ENCODE measurements around the gene CACNA1C. TPM values are rescaled to one million over a fixed set of nuclear protein-coding genes. Genes with fewer than 3 reads are reported as not detected.
A peak's percentile ranks its signal among the peaks of the same experiment; 100 is the strongest.

Gene CACNA1C
- total and polyA plus RNA-seq, 2 donors from 2014 or later: 1.6 to 17.4 TPM

- intact Hi-C loops (cut with DNase I): no loop called here
- Histone ChIP-seq H3K27ac (ENCODE audit: low read depth in 2 of 2, low read length in 2 of 2) (no peak overlapping the region), H3K9me3 (ENCODE audit: control insufficient read depth in 2 of 3, insufficient read depth in 1 of 3, low read length in 3 of 3) (no peaks in the 10 kb centered on the region), H3K36me3 (ENCODE audit: control insufficient read depth in 2 of 3, insufficient read depth in 3 of 3, low read length in 3 of 3) (no peaks in the 10 kb centered on the region), H3K9ac (ENCODE audit: low read length in 3 of 3) (no peak overlapping the region), H3K4me3 (ENCODE audit: low read length in 3 of 3) (no peak overlapping the region), H3K4me1 (ENCODE audit: control insufficient read depth in 2 of 3, insufficient read depth in 2 of 3, low read depth in 1 of 3, low read length in 3 of 3) (no peaks in the 10 kb centered on the region), H3K27me3 (ENCODE audit: control insufficient read depth, insufficient read depth, low read length) (no peaks in the 10 kb centered on the region)
- DNase-seq: peak in 1 of 5 donors; percentile 7
- no peak for FAIRE-seq
- TF ChIP-seq CTCF (IDR thresholded peaks at IDR 0.05; ENCODE audit: borderline replicate concordance, extremely low read depth, insufficient read depth): no peak
These were observed 592.1 kb downstream of the CACNA1C start for GRCh38 chr12:2644683-2645405.

DNA sequence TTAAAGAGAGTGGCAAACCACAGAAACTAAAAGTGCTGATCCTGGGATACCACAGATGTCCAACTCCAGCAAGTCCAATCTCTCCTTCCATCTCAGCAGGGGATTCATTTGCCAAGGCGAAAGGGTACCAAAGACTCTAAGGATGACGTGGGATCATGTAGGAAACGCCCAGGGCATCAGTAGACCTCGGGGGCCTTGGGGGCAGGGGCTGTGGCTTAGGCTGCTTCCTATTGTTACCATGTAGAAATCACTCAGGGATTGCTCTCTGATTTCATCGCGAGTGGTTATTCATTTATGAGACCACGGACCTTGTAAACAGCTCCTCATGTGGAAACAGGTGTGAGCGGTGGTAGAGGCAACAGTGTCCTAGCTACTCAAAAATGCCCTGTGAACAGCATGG lies 592.7 kb downstream of the CACNA1C start:
- FAIRE-seq (no peak), DNase-seq (peak in 2 of 5 donors; percentile 9 to 14)
- Histone ChIP-seq H3K4me1 (ENCODE audit: control insufficient read depth in 2 of 3, insufficient read depth in 2 of 3, low read depth in 1 of 3, low read length in 3 of 3) (no peaks in the 10 kb centered on the region), H3K36me3 (ENCODE audit: control insufficient read depth in 2 of 3, insufficient read depth in 3 of 3, low read length in 3 of 3) (no peaks in the 10 kb centered on the region), H3K27me3 (ENCODE audit: control insufficient read depth, insufficient read depth, low read length) (no peaks in the 10 kb centered on the region), H3K9me3 (ENCODE audit: control insufficient read depth in 2 of 3, insufficient read depth in 1 of 3, low read length in 3 of 3) (no peaks in the 10 kb centered on the region), H3K4me3 (ENCODE audit: low read length in 3 of 3) (no peak overlapping the region), H3K9ac (ENCODE audit: low read length in 3 of 3) (no peak overlapping the region), H3K27ac (ENCODE audit: low read depth in 2 of 2, low read length in 2 of 2) (no peak overlapping the region)
- intact Hi-C loops (cut with DNase I): no loop called here
- no peak for TF ChIP-seq CTCF (IDR thresholded peaks at IDR 0.05; ENCODE audit: borderline replicate concordance, extremely low read depth, insufficient read depth)

GRCh38 chr12:2646341-2646740 lies 593.6 kb downstream of the CACNA1C start:
- Histone ChIP-seq H3K4me1 (ENCODE audit: control insufficient read depth in 2 of 3, insufficient read depth in 2 of 3, low read depth in 1 of 3, low read length in 3 of 3) (no peaks in the 10 kb centered on the region), H3K27me3 (ENCODE audit: control insufficient read depth, insufficient read depth, low read length) (no peaks in the 10 kb centered on the region), H3K27ac (ENCODE audit: low read depth in 2 of 2, low read length in 2 of 2) (no peak overlapping the region), H3K9me3 (ENCODE audit: control insufficient read depth in 2 of 3, insufficient read depth in 1 of 3, low read length in 3 of 3) (no peaks in the 10 kb centered on the region), H3K36me3 (ENCODE audit: control insufficient read depth in 2 of 3, insufficient read depth in 3 of 3, low read length in 3 of 3) (no peaks in the 10 kb centered on the region), H3K9ac (ENCODE audit: low read length in 3 of 3) (no peak overlapping the region), H3K4me3 (ENCODE audit: low read length in 3 of 3) (no peak overlapping the region)
- DNase-seq (peak in 2 of 5 donors; percentile 7 to 29), FAIRE-seq (no peak)
- intact Hi-C loops (cut with DNase I): no loop called here
- TF ChIP-seq CTCF (IDR thresholded peaks at IDR 0.05; ENCODE audit: borderline replicate concordance, extremely low read depth, insufficient read depth): no peak
